Mesenchymal stem cell (in vitro differentiated cells and primary cell): ENCODE results near the gene ITSN2.

Experiments
- DNase-seq: peaks from one replicate; pipeline ENCODE4 v3.0.0-alpha.2; 2013
- H2AFZ ChIP-seq: one replicate; pipeline ENCODE4 v1.6.1; 2013; ENCODE audit warnings: low read depth, mild to moderate bottlenecking, control low read depth, inconsistent platforms, low read length, moderate library complexity
- H2AK5ac ChIP-seq: 2 replicates; pipeline ENCODE4 v1.6.1; 2013; ENCODE audit warnings: low read length, moderate library complexity, mild to moderate bottlenecking, inconsistent platforms; ENCODE audit not compliant: severe bottlenecking
- H2BK120ac ChIP-seq: one replicate; pipeline ENCODE4 v1.6.1; 2013; ENCODE audit warnings: low read depth, mild to moderate bottlenecking, inconsistent platforms, low read length, moderate library complexity
- H2BK12ac ChIP-seq, 2 experiments: one replicate each; pipeline ENCODE4 v1.6.1; 2013; ENCODE audit warnings: inconsistent platforms in 2 of 2, low read length in 2 of 2, mild to moderate bottlenecking in 2 of 2, moderate library complexity in 2 of 2, control low read depth in 1 of 2
- H2BK15ac ChIP-seq: one replicate; pipeline ENCODE4 v1.6.1; 2013; ENCODE audit warnings: mild to moderate bottlenecking, low read depth, inconsistent platforms; ENCODE audit not compliant: poor library complexity, severe bottlenecking
- H2BK5ac ChIP-seq: 2 replicates; pipeline ENCODE4 v1.6.1; 2013; ENCODE audit warnings: low read depth, mild to moderate bottlenecking, low read length, control low read depth, inconsistent platforms; ENCODE audit not compliant: poor library complexity, severe bottlenecking
- H3K14ac ChIP-seq, 2 experiments: one replicate each; pipeline ENCODE4 v1.6.1; 2013; ENCODE audit warnings: inconsistent platforms in 2 of 2, low read length in 2 of 2, control low read depth in 1 of 2, mild to moderate bottlenecking in 1 of 2, moderate library complexity in 1 of 2
- H3K18ac ChIP-seq, 2 experiments: one replicate each; pipeline ENCODE4 v1.6.1; 2013; ENCODE audit warnings: inconsistent platforms in 2 of 2, low read length in 2 of 2, control low read depth in 1 of 2, low read depth in 1 of 2, mild to moderate bottlenecking in 1 of 2
- H3K23ac ChIP-seq, 2 experiments: one replicate each; pipeline ENCODE4 v1.6.1; 2013; ENCODE audit warnings: inconsistent platforms in 2 of 2, low read length in 2 of 2, mild to moderate bottlenecking in 2 of 2, moderate library complexity in 2 of 2, control low read depth in 1 of 2
- H3K27ac ChIP-seq: 2 replicates; pipeline ENCODE4 v1.5.1; 2013; ENCODE audit warnings: mild to moderate bottlenecking, moderate library complexity, low read length, control low read depth, inconsistent platforms; ENCODE audit not compliant: poor library complexity, severe bottlenecking
- H3K27me3 ChIP-seq, 2 experiments: 2 replicates each; pipeline versions ENCODE4 v1.6.1 to v1.7.0; 2013; ENCODE audit warnings: low read length in 2 of 2, mild to moderate bottlenecking in 2 of 2, moderate library complexity in 2 of 2, control low read depth in 1 of 2, inconsistent platforms in 1 of 2; ENCODE audit not compliant: control insufficient read depth in 1 of 2, insufficient read depth in 1 of 2
- H3K36me3 ChIP-seq, 2 experiments: 2 replicates each; pipeline versions ENCODE4 v1.6.1 to v1.7.0; 2013; ENCODE audit warnings: low read length in 2 of 2, control low read depth in 1 of 2, inconsistent platforms in 1 of 2, low read depth in 1 of 2, mild to moderate bottlenecking in 1 of 2; ENCODE audit not compliant: insufficient read depth in 2 of 2, control insufficient read depth in 1 of 2
- H3K4ac ChIP-seq, 2 experiments: one replicate each; pipeline ENCODE4 v1.6.1; 2013; ENCODE audit warnings: inconsistent platforms in 2 of 2, low read length in 2 of 2, mild to moderate bottlenecking in 2 of 2, moderate library complexity in 2 of 2, control low read depth in 1 of 2, low read depth in 1 of 2
- H3K4me1 ChIP-seq: 2 replicates; pipeline ENCODE4 v1.6.1; 2013; ENCODE audit warnings: low read depth, low read length, control low read depth; ENCODE audit not compliant: control insufficient read depth, insufficient read depth
- H3K4me2 ChIP-seq: 2 replicates; pipeline ENCODE4 v1.6.1; 2013; ENCODE audit warnings: low read length, mild to moderate bottlenecking, inconsistent platforms; ENCODE audit not compliant: poor library complexity, severe bottlenecking
- H3K4me3 ChIP-seq, 2 experiments: 2 replicates each; pipeline versions ENCODE4 v1.5.1 to v1.7.0; 2013; ENCODE audit warnings: low read length in 2 of 2, mild to moderate bottlenecking in 2 of 2, control low read depth in 1 of 2, low read depth in 1 of 2; ENCODE audit not compliant: insufficient read depth in 1 of 2
- H3K79me1 ChIP-seq: replicated peaks from 2 replicates; pipeline ENCODE4 v1.6.1; 2013; ENCODE audit warnings: mild to moderate bottlenecking, control low read depth, low read length, inconsistent platforms; ENCODE audit not compliant: poor library complexity, severe bottlenecking
- H3K9ac ChIP-seq: 2 replicates; pipeline ENCODE4 v1.7.0; 2013; ENCODE audit warnings: mild to moderate bottlenecking, low read length, moderate library complexity
- H3K9me3 ChIP-seq: 2 replicates; pipeline ENCODE4 v1.7.0; 2013; ENCODE audit warnings: mild to moderate bottlenecking, low read length; ENCODE audit not compliant: control insufficient read depth
- H4K8ac ChIP-seq: one replicate; pipeline ENCODE4 v1.6.1; 2013; ENCODE audit warnings: inconsistent platforms, mild to moderate bottlenecking, low read length, moderate library complexity
- H4K91ac ChIP-seq: one replicate; pipeline ENCODE4 v1.6.1; 2013; ENCODE audit warnings: mild to moderate bottlenecking, low read length, inconsistent platforms
- WGBS: methylation state at CpG from one replicate; pipeline ENCODE4 v1.1.7; 2013; ENCODE audit warnings: mixed read lengths; 5-methylcytosine and 5-hydroxymethylcytosine counted together

ITSN2 gene

DNA sequence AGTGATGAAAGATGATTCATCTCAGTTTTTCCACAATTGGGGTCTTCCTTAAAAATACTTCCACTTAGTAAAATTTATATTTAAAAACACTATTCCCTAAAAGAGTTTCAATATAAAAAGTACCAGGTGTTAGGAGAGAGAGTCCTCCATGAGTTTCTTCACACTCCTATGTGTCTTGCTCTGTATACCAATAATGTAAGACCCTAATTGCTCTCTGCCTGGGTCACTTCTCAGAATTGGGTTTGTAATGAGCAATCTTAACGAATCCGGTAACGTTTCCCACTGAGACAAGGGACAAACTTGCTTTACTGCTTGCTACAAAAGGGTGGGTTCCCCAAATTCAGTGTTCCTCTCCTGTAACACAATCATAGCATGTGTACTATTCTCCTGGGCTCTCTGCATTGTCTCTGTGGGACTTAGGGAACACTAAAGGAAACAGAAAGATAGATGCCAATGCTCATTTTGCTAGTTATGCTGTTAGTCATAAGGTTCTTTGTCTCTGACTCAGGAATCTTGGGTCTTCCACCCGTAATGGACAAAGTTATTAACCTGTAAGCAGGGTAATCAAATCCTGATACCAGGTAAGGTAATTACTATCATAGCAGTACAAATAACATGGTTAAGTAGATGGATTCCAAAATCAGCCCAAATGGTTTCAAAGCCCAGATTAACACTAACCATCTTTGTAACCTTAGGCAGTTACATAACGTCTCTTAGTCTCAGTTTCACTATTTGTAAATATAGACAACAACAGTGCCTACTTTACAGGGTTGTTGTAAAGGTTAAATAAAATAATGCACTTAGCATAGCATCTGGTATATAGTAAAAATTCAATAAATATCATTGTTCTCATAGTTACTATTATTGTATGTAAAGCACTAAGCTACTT is 46.3 kb downstream of the ITSN2 start:
- H3K27ac ChIP-seq: no peak overlapping the region
- H3K4ac ChIP-seq: no peak overlapping the region
- 94% methylated on average over 3 of the region's 5 CpGs for WGBS
- peaks cover 16% of the 10 kb centered on the region for H3K79me1 ChIP-seq
- H3K36me3 ChIP-seq: peaks cover 5 to 28% of the 10 kb centered on the region in 2 experiments
- no peak overlapping the region for H3K4me3 ChIP-seq
- no peak for DNase-seq
- H2BK15ac ChIP-seq: no peak overlapping the region
- H2AK5ac ChIP-seq: no peak overlapping the region
- peaks cover 11% of the 10 kb centered on the region for H3K4me1 ChIP-seq
- H3K4me2 ChIP-seq: no peak overlapping the region
- no peak overlapping the region for H3K18ac ChIP-seq
- H4K8ac ChIP-seq: no peak overlapping the region
- no peaks in the 10 kb centered on the region for H3K27me3 ChIP-seq
- no peak overlapping the region for H3K9ac ChIP-seq
- no peak overlapping the region for H3K23ac ChIP-seq
- H3K14ac ChIP-seq: no peak overlapping the region
- no peak overlapping the region for H2BK5ac ChIP-seq
- no peak overlapping the region for H2BK120ac ChIP-seq
- peaks cover 2% of the 10 kb centered on the region for H3K9me3 ChIP-seq
- no peak overlapping the region for H2BK12ac ChIP-seq
- H2AFZ ChIP-seq: no peak overlapping the region
- no peak overlapping the region for H4K91ac ChIP-seq

DNA sequence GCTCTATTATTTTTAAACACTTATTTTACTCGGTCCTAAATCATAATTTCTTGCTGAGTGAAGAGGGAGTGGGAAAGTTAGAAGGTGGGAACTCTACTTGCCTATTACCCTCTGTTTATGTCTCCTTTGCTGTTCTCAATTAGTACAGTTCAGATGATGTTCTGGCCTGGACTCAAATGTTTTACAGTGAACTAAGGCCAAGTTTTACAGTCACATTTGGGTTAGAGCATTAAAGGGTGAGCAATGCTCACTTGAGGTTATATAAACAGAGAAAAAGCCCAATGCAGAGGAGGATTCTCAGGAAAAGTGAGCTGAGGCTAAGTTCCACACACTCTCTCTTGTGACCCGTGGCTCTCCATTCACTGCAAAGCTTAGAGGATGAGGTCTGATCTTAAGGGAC is 52.4 kb downstream of the ITSN2 start:
- no peak overlapping the region for H3K23ac ChIP-seq
- H3K4me3 ChIP-seq: no peak overlapping the region
- DNase-seq: no peak
- H3K27ac ChIP-seq: no peak overlapping the region
- H2AK5ac ChIP-seq: no peak overlapping the region
- no peak overlapping the region for H2BK15ac ChIP-seq
- peaks cover 4% of the 10 kb centered on the region for H3K79me1 ChIP-seq
- WGBS: 100% methylated on average over 1 of the region's 2 CpGs
- no peak overlapping the region for H3K4me2 ChIP-seq
- no peak overlapping the region for H3K9ac ChIP-seq
- no peak overlapping the region for H2BK5ac ChIP-seq
- no peaks in the 10 kb centered on the region for H3K4me1 ChIP-seq
- H3K27me3 ChIP-seq: no peaks in the 10 kb centered on the region
- no peak overlapping the region for H4K91ac ChIP-seq
- no peak overlapping the region for H3K14ac ChIP-seq
- H4K8ac ChIP-seq: no peak overlapping the region
- H3K9me3 ChIP-seq: no peaks in the 10 kb centered on the region
- H3K18ac ChIP-seq: no peak overlapping the region
- H2AFZ ChIP-seq: no peak overlapping the region
- no peak overlapping the region for H2BK120ac ChIP-seq
- H3K4ac ChIP-seq: no peak overlapping the region
- H2BK12ac ChIP-seq: no peak overlapping the region
- peaks cover 13 to 46% of the 10 kb centered on the region in 2 experiments for H3K36me3 ChIP-seq

DNA sequence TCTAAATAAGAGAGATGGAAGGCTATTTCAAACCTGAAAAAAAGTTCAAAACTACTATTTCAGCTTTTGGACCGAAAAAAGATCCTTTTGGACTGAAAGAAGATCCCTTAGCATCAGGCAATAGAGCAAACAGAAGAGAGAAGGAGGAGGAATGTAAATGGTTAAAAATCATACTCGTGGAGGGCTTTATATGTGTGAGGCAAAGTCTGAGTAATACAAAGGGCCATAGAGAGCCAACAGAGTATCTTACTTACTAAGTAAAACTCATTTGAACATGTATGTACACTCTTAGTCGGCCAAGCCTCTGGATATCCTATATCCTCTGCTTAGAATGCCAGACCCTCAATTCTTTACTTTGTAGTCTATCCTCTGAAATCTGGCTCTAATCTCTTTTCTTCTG is 55.7 kb downstream of the ITSN2 start:
- Histone ChIP-seq H3K4me1 (no peaks in the 10 kb centered on the region), H3K9me3 (no peaks in the 10 kb centered on the region), H3K4me3 (peak overlapping the region in 1 of 2 experiments; percentile 19), H2BK5ac (no peak overlapping the region), H2BK120ac (no peak overlapping the region), H3K18ac (no peak overlapping the region), H2AK5ac (no peak overlapping the region), H4K91ac (no peak overlapping the region), H3K4me2 (no peak overlapping the region), H3K4ac (no peak overlapping the region), H2BK12ac (no peak overlapping the region), H3K9ac (peak overlapping the region; percentile 83), H3K79me1 (peaks cover 5% of the 10 kb centered on the region), H3K23ac (no peak overlapping the region), H4K8ac (no peak overlapping the region), H3K14ac (no peak overlapping the region), H3K27me3 (no peaks in the 10 kb centered on the region), H3K36me3 (peaks cover 22 to 52% of the 10 kb centered on the region in 2 experiments), H2BK15ac (no peak overlapping the region), H2AFZ (no peak overlapping the region), H3K27ac (no peak overlapping the region)
- 99% methylated on average over 2 of the region's 3 CpGs for WGBS
- DNase-seq: no peak

DNA sequence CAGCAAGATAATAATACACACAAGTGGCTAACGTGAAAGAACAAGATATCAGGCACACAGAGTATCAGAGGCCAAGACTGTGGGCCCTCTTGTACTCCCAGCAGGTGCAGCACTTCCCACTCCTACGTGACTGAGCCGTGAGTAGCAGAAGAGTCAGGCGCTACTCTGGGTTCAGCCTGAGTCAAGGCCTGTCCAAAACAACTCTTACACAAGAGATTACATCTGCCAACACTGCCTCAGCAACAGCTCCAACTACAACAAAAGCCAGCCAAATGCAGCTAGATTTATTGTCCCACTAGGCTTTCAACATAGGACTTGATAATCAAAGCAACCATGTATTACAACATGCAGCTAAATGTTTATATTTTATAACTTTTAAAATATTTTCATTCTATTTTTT is 56.2 kb downstream of the ITSN2 start:
- Histone ChIP-seq H2BK120ac (no peak overlapping the region), H3K4me3 (no peak overlapping the region), H2AFZ (no peak overlapping the region), H2BK15ac (no peak overlapping the region), H4K91ac (no peak overlapping the region), H4K8ac (no peak overlapping the region), H3K18ac (no peak overlapping the region), H3K36me3 (peaks cover 23 to 54% of the 10 kb centered on the region in 2 experiments), H3K23ac (no peak overlapping the region), H3K4me1 (no peaks in the 10 kb centered on the region), H2BK12ac (no peak overlapping the region), H3K79me1 (peaks cover 5% of the 10 kb centered on the region), H3K4me2 (no peak overlapping the region), H3K14ac (no peak overlapping the region), H3K9me3 (no peaks in the 10 kb centered on the region), H3K9ac (peak overlapping the region; percentile 83), H3K27ac (no peak overlapping the region), H3K27me3 (no peaks in the 10 kb centered on the region), H2AK5ac (no peak overlapping the region), H3K4ac (no peak overlapping the region), H2BK5ac (no peak overlapping the region)
- 87% methylated on average over 4 of the region's 4 CpGs for WGBS
- DNase-seq: peak; percentile 54
